Pons (tissue), 1 donor: ENCODE data around the gene SERPINA6.
"Not testable (repeated sequence)": the region's sequence is repeated elsewhere in the genome, so short reads cannot be mapped to it uniquely, and the experiment has no call there.

Experiments used
- DNase-seq: peaks from one replicate; pipeline ENCODE4 v3.0.0-alpha.2; 2016; ENCODE audit warnings: low spot score

Gene SERPINA6

GRCh38 chr14:94354638-94355185, 31.6 kb upstream of the SERPINA6 start:
- no peak for DNase-seq

- DNase-seq = not testable (repeated sequence)
Observed at GRCh38 chr14:94354190-94354589, 31.1 kb upstream of the SERPINA6 start.

GRCh38 chr14:94349276-94349675, 26.1 kb upstream of the SERPINA6 start:
- no peak for DNase-seq

GRCh38 chr14:94348836-94349235, 25.7 kb upstream of the SERPINA6 start:
- no peak for DNase-seq

- no peak for DNase-seq
Observed at GRCh38 chr14:94346841-94347240, 23.7 kb upstream of the SERPINA6 start.

- DNase-seq = not testable (repeated sequence)
Observed at GRCh38 chr14:94346065-94346786, 23.1 kb upstream of the SERPINA6 start.

- no peak for DNase-seq
Observed at GRCh38 chr14:94345344-94346064, 22.4 kb upstream of the SERPINA6 start.

GRCh38 chr14:94344389-94344788, 21.3 kb upstream of the SERPINA6 start:
- no peak for DNase-seq

GRCh38 chr14:94343238-94344005, 20.3 kb upstream of the SERPINA6 start:
- DNase-seq = no peak

- peak; percentile 19 for DNase-seq
Observed at GRCh38 chr14:94342334-94342934, 19.3 kb upstream of the SERPINA6 start.

- no peak for DNase-seq
Observed at GRCh38 chr14:94341656-94342333, 18.7 kb upstream of the SERPINA6 start.

- DNase-seq = no peak
Observed at GRCh38 chr14:94340533-94340932, 17.4 kb upstream of the SERPINA6 start.

GRCh38 chr14:94338023-94338422, 14.9 kb upstream of the SERPINA6 start:
- no peak for DNase-seq

- no peak for DNase-seq
Observed at GRCh38 chr14:94337274-94337673, 14.1 kb upstream of the SERPINA6 start.

GRCh38 chr14:94334872-94335271, 11.7 kb upstream of the SERPINA6 start:
- no peak for DNase-seq

- no peak for DNase-seq
Observed at GRCh38 chr14:94332587-94332986, 9.5 kb upstream of the SERPINA6 start.

- no peak for DNase-seq
Observed at GRCh38 chr14:94332063-94332583, 9.0 kb upstream of the SERPINA6 start.

GRCh38 chr14:94331462-94331861, 8.3 kb upstream of the SERPINA6 start:
- no peak for DNase-seq

GRCh38 chr14:94330857-94331256, 7.7 kb upstream of the SERPINA6 start:
- no peak for DNase-seq

GRCh38 chr14:94330432-94330831, 7.3 kb upstream of the SERPINA6 start:
- no peak for DNase-seq

GRCh38 chr14:94329857-94330256, 6.7 kb upstream of the SERPINA6 start:
- DNase-seq = no peak
